Fibroblast of pulmonary artery (primary cell): Measurements from ENCODE around the gene PORCN.
A peak's percentile ranks its signal among the peaks of the same experiment; 100 is the strongest.

Source experiments
- DNase-seq: peaks from one replicate; pipeline ENCODE4 v3.0.0-alpha.2; 2010; ENCODE audit warnings: low read depth
- H3K4me3 ChIP-seq: replicated peaks from 2 replicates; pipeline ENCODE4 v1.5.1; 2011; ENCODE audit warnings: low read depth, mild to moderate bottlenecking, control low read depth, low read length, moderate library complexity
- CTCF ChIP-seq: IDR thresholded peaks from 2 replicates; pipeline ENCODE4 v1.5.1; 2011; ENCODE audit warnings: mild to moderate bottlenecking, control low read depth, low read length, inconsistent platforms; ENCODE audit errors: missing control alignments

The PORCN gene

GRCh38 chrX:48482526-48482925, 26.3 kb upstream of the PORCN start:
- no peak for DNase-seq
- TF ChIP-seq CTCF, result no peak
- no peak overlapping the region for H3K4me3 ChIP-seq

- H3K4me3 ChIP-seq, result no peak overlapping the region
- peak; percentile 85 for DNase-seq
- TF ChIP-seq CTCF, result no peak
Measured at GRCh38 chrX:48487362-48487798, 21.4 kb upstream of the PORCN start.

- no peak overlapping the region for H3K4me3 ChIP-seq
- no peak for DNase-seq
- TF ChIP-seq CTCF, result no peak
Measured at GRCh38 chrX:48488034-48488433, 20.8 kb upstream of the PORCN start.

- H3K4me3 ChIP-seq, result no peak overlapping the region
- DNase-seq, result no peak
- TF ChIP-seq CTCF, result no peak
Measured at GRCh38 chrX:48489296-48489695, 19.5 kb upstream of the PORCN start.

GRCh38 chrX:48489892-48490291, 18.9 kb upstream of the PORCN start:
- TF ChIP-seq CTCF, result no peak
- H3K4me3 ChIP-seq, result no peak overlapping the region
- DNase-seq, result no peak

- DNase-seq, result no peak
- no peak for TF ChIP-seq CTCF
- H3K4me3 ChIP-seq, result no peak overlapping the region
Measured at GRCh38 chrX:48490661-48491060, 18.1 kb upstream of the PORCN start.

- no peak for DNase-seq
- no peak for TF ChIP-seq CTCF
- H3K4me3 ChIP-seq, result no peak overlapping the region
Measured at GRCh38 chrX:48491809-48492208, 17.0 kb upstream of the PORCN start.
